ENCODE measurements around the gene TBX21. TPM values are rescaled to one million over a fixed set of nuclear protein-coding genes. Genes with fewer than 3 reads are reported as not detected.

TBX21 gene
- total RNA-seq, 2 donors from 2014 or later: not detected

DNA sequence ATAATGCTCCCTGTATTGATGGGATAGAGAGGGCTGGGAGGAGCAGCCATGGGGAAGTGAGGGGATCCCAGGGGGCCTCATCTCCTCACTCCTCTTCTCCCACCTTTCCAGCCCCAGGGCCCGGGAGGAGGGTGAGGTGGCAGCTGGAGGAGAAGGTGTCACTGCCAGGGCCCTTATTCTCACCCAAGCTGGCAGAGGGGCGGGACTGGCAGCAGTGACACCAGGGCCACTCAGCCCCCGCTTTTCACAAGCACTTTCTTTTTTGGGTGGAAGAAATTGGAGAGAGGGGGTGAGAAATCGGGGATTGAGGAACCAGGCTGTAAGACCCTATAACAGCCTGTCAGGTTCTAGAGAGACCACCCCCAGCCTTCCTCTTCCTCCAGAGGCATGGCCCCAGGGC is 2.4 kb upstream of the TBX21 start:
- H3K4me1 ChIP-seq (ENCODE audit: control insufficient read depth, insufficient read depth, low read length): no peaks in the 10 kb centered on the region
- no peak overlapping the region for H3K4me3 ChIP-seq (ENCODE audit: low read length)
- WGBS, 2 experiments (ENCODE audit: insufficient coverage in 1 of 2, insufficient read length in 1 of 2): 80 to 93% methylated on average over 1 to 3 of the region's 4 CpGs
- Mint-ChIP-seq H3K27ac (no peak overlapping the region), H3K36me3 (ENCODE audit: low read depth) (no peaks in the 10 kb centered on the region), H3K9me3 (no peaks in the 10 kb centered on the region), H3K4me1 (peaks cover 3% of the 10 kb centered on the region), H3K4me3 (no peak overlapping the region), H3K27me3 (ENCODE audit: insufficient read depth) (peaks cover 69% of the 10 kb centered on the region)
- no peaks in the 10 kb centered on the region for H3K9me3 ChIP-seq (ENCODE audit: control insufficient read depth, low read length)
- H3K9ac ChIP-seq (ENCODE audit: extremely low read depth, low read length, poor library complexity, severe bottlenecking): no peak overlapping the region
- TF ChIP-seq, protein P1, sequence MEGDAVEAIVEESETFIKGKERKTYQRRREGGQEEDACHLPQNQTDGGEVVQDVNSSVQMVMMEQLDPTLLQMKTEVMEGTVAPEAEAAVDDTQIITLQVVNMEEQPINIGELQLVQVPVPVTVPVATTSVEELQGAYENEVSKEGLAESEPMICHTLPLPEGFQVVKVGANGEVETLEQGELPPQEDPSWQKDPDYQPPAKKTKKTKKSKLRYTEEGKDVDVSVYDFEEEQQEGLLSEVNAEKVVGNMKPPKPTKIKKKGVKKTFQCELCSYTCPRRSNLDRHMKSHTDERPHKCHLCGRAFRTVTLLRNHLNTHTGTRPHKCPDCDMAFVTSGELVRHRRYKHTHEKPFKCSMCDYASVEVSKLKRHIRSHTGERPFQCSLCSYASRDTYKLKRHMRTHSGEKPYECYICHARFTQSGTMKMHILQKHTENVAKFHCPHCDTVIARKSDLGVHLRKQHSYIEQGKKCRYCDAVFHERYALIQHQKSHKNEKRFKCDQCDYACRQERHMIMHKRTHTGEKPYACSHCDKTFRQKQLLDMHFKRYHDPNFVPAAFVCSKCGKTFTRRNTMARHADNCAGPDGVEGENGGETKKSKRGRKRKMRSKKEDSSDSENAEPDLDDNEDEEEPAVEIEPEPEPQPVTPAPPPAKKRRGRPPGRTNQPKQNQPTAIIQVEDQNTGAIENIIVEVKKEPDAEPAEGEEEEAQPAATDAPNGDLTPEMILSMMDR (conservative IDR thresholded peaks at IDR 0.05): no peak
- DNase-seq: peak; percentile 20
- no peaks in the 10 kb centered on the region for H3K36me3 ChIP-seq (ENCODE audit: control insufficient read depth, insufficient read depth, low read length)
- peaks cover 63% of the 10 kb centered on the region for H3K27me3 ChIP-seq (ENCODE audit: control insufficient read depth, insufficient read depth, low read length, poor library complexity, severe bottlenecking)
- no peak overlapping the region for H3K27ac ChIP-seq (ENCODE audit: low read depth, low read length)

DNA sequence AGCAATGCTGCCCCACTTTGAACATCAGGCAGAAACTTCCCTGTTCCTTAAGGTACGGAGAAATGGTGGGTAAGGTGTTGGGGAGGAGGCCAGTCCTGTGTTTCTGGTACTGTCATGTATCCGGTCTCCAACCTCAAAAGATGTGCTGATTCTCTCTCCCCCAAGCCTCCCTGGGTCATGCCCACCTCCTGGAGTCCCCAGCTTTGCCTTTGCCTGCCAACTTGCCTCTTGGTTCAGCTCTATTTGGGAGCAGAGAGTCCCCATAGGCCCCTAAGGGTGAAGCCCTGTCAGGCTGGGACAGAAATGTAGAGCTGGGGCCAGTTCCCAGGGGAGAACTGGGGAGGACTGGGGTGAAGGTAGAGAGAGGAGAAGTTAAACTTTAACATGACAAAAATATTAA is 1.6 kb upstream of the TBX21 start:
- H3K27ac Mint-ChIP-seq: no peak overlapping the region
- no peak overlapping the region for H3K9ac ChIP-seq (ENCODE audit: extremely low read depth, low read length, poor library complexity, severe bottlenecking)
- peaks cover 70% of the 10 kb centered on the region for H3K27me3 ChIP-seq (ENCODE audit: control insufficient read depth, insufficient read depth, low read length, poor library complexity, severe bottlenecking)
- H3K36me3 ChIP-seq (ENCODE audit: control insufficient read depth, insufficient read depth, low read length): no peaks in the 10 kb centered on the region
- peaks cover 76% of the 10 kb centered on the region for H3K27me3 Mint-ChIP-seq (ENCODE audit: insufficient read depth)
- no peaks in the 10 kb centered on the region for H3K9me3 Mint-ChIP-seq
- H3K4me3 ChIP-seq (ENCODE audit: low read length): no peak overlapping the region
- H3K9me3 ChIP-seq (ENCODE audit: control insufficient read depth, low read length): no peaks in the 10 kb centered on the region
- TF ChIP-seq, protein P1 (conservative IDR thresholded peaks at IDR 0.05): no peak
- H3K4me1 ChIP-seq (ENCODE audit: control insufficient read depth, insufficient read depth, low read length): no peaks in the 10 kb centered on the region
- peaks cover 3% of the 10 kb centered on the region for H3K4me1 Mint-ChIP-seq
- H3K36me3 Mint-ChIP-seq (ENCODE audit: low read depth): no peaks in the 10 kb centered on the region
- 86% methylated on average over 2 of the region's 2 CpGs; no CpG with 5 or more reads in 1 of the 2 experiments for WGBS, 2 experiments (ENCODE audit: insufficient coverage in 1 of 2, insufficient read length in 1 of 2)
- no peak overlapping the region for H3K27ac ChIP-seq (ENCODE audit: low read depth, low read length)
- H3K4me3 Mint-ChIP-seq: no peak overlapping the region
- DNase-seq: no peak

DNA sequence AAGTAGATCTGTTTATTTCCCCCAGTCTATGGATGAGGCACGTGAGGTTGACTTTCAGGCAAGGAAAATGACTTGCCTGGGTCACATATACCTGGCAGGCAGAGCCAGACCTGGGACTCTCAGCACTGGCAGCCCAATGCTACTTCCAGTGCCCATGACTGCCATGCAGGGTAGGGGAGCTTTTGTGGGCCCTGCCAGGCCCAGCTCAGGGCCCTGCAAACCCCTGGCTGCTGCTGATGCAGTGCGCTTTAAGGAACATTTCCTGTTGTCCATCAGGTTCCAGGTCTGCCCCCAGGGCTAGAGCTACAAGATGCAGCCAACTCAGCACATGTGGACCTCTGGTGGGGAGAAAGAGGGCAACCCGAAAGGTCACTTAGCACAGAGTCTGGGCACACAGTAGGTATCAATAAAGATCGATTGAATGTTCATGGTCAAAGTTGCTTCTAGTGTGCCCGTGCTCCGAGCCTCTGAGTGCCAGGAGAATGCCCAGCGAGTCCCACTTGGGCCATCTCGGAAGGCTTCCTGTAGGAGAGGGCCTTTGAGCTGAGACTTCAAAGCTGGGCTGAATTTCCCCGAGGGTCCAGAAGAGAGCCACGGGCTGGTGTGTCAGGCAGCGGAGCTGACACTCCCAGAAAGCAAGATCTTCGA is 513 bp upstream of the TBX21 start:
- H3K4me1 Mint-ChIP-seq: peaks cover 7% of the 10 kb centered on the region
- H3K27me3 Mint-ChIP-seq (ENCODE audit: insufficient read depth): peaks cover 84% of the 10 kb centered on the region
- Histone ChIP-seq H3K27ac (ENCODE audit: low read depth, low read length) (no peak overlapping the region), H3K9me3 (ENCODE audit: control insufficient read depth, low read length) (no peaks in the 10 kb centered on the region), H3K27me3 (ENCODE audit: control insufficient read depth, insufficient read depth, low read length, poor library complexity, severe bottlenecking) (peaks cover 78% of the 10 kb centered on the region), H3K9ac (ENCODE audit: extremely low read depth, low read length, poor library complexity, severe bottlenecking) (no peak overlapping the region), H3K4me3 (ENCODE audit: low read length) (peak overlapping the region; percentile 66), H3K36me3 (ENCODE audit: control insufficient read depth, insufficient read depth, low read length) (no peaks in the 10 kb centered on the region), H3K4me1 (ENCODE audit: control insufficient read depth, insufficient read depth, low read length) (no peaks in the 10 kb centered on the region)
- WGBS, 2 experiments (ENCODE audit: insufficient coverage in 1 of 2, insufficient read length in 1 of 2): 36 to 56% methylated on average over 9 to 12 of the region's 12 CpGs
- H3K27ac Mint-ChIP-seq: no peak overlapping the region
- H3K4me3 Mint-ChIP-seq: peak overlapping the region; percentile 45
- no peaks in the 10 kb centered on the region for H3K36me3 Mint-ChIP-seq (ENCODE audit: low read depth)
- no peak for DNase-seq
- no peaks in the 10 kb centered on the region for H3K9me3 Mint-ChIP-seq
- TF ChIP-seq, protein P1 (conservative IDR thresholded peaks at IDR 0.05): no peak

Measured in endodermal cell (in vitro differentiated cells).